C4-2B (cell line): ENCODE data around the gene PLXNA4.

Experiments
- H3K27ac ChIP-seq: fragments of 450-650 bp; 2 replicates; pipeline ENCODE4 v1.5.1; 2017
- CTCF ChIP-seq: fragments of 450-650 bp; conservative IDR thresholded peaks from 2 replicates; pipeline ENCODE4 v1.5.1; 2017; ENCODE audit warnings: mild to moderate bottlenecking
- ZFX ChIP-seq: fragments of 450-650 bp; IDR thresholded peaks from 2 replicates; pipeline ENCODE4 v1.6.1; 2017

Gene PLXNA4

GRCh38 chr7:132164558-132165125, 411.6 kb downstream of the PLXNA4 start:
- H3K27ac ChIP-seq: no peak overlapping the region
- TF ChIP-seq CTCF (no peak), ZFX (no peak)

DNA sequence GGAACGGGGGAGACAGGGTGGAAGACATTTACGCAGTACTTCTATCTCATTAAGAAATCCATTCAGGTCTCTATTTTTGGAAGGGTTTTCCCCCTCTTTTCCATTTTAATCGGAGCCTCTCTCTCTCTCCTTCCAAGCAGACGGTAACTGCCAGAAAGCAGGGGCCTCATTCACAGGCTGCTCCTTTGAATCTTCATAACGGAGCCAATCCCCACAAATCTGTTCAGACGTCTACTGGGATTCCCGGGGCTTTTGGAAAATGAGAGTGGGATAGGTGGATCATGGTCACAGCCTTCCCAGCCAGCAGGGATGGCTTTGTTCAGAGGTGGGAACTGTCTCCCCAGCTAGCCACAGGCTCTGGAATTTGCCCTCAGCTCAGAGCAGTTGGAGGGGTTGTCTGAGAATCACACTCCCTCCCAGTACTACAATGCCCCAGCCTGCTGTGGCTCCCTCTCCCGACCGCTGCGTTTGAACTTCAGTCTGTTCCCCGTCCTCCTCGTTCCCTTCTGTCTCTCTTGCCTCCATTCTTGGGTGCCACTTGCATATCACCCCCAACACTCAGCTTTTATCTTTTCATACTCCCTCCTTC, 413.6 kb downstream of the PLXNA4 start:
- no peak for TF ChIP-seq CTCF
- TF ChIP-seq ZFX: no peak
- no peak overlapping the region for H3K27ac ChIP-seq

DNA sequence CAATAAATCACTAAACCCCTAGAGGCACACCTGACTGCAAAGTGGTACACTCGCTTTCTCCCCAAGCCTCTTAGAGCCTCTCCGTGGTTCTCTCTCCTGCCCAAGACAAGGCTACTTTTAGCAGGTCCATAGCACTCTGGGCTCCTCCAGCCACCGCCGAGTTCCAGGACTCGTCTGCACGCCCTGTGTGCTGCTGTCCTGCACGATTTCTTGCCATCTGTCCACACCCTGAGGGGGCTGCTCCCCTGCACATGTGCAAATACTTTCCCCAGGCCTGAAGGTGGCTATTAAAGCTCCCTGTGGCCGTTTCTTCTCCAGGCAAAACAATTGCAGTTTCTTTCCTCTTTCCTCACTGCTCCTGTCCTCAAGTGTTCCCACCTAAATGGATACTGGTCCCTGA, 414.3 kb downstream of the PLXNA4 start:
- TF ChIP-seq ZFX: no peak
- TF ChIP-seq CTCF: no peak
- H3K27ac ChIP-seq: no peak overlapping the region

GRCh38 chr7:132161533-132161915, 414.7 kb downstream of the PLXNA4 start:
- H3K27ac ChIP-seq: no peak overlapping the region
- no peak for TF ChIP-seq ZFX

- no peak overlapping the region for H3K27ac ChIP-seq
- TF ChIP-seq ZFX (no peak), CTCF (no peak)
Measured at GRCh38 chr7:132160611-132161532, 415.4 kb downstream of the PLXNA4 start.

DNA sequence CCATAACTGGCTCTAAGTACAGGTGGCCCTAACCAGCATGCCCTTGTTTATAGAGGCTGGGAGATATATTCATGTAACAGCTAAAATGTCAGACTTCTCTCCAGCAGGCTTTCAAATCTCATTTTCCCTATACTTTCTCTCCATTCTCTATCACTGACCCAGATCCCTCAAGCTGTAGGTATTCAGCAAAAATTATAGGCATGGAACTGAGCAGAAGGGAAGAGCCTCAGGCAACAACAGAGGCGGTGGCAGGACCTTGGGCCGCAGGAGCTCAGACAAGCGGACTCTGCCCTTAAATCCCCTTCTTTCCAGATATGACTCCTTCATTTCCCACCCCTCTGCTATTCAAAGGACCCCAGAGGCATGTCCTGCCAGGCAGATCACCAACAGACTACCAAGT, 417.4 kb downstream of the PLXNA4 start:
- no peak overlapping the region for H3K27ac ChIP-seq
- TF ChIP-seq CTCF (no peak), ZFX (no peak)

DNA sequence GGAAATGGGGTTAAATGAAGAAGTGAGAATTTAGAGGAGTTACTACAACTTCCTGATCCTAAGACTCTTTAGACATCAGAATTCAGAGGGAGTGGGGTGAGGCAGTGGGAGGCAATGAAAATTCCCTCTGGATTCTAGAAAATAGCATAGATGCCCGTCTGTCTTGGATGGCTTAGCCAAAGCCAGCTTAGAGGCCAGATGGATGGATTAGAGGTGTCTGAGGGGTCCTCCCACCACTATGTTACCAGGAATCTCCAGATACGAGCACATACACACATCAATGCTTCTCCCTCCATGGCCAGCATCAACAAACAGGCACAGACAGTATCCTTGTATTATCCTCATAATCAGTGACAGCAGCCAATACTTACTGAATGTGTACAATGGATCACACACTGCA, 418.1 kb downstream of the PLXNA4 start:
- TF ChIP-seq CTCF (no peak), ZFX (no peak)
- no peak overlapping the region for H3K27ac ChIP-seq
